HUES64 (cell line): ENCODE measurements around the gene ICAM2.
A peak's percentile ranks its signal among the peaks of the same experiment; 100 is the strongest.

Experiments
- H3K27ac ChIP-seq: 2 replicates; pipeline ENCODE4 v1.7.0; 2013; ENCODE audit warnings: low read depth, low read length, inconsistent platforms
- H3K27me3 ChIP-seq: 2 replicates; pipeline ENCODE4 v1.6.1; 2013; ENCODE audit warnings: mild to moderate bottlenecking, low read length; ENCODE audit not compliant: insufficient read depth
- H3K36me3 ChIP-seq: 2 replicates; pipeline ENCODE4 v1.6.1; 2013; ENCODE audit warnings: mild to moderate bottlenecking, low read length; ENCODE audit not compliant: insufficient read depth
- H3K4me1 ChIP-seq: 2 replicates; pipeline ENCODE4 v1.6.1; 2013; ENCODE audit warnings: mild to moderate bottlenecking, low read length, moderate library complexity; ENCODE audit not compliant: insufficient read depth
- H3K4me3 ChIP-seq: 2 replicates; pipeline ENCODE4 v1.5.1; 2013; ENCODE audit warnings: mild to moderate bottlenecking, low read length, moderate library complexity
- H3K9ac ChIP-seq: 2 replicates; pipeline ENCODE4 v1.6.1; 2013; ENCODE audit warnings: mild to moderate bottlenecking, low read depth, low read length
- H3K9me3 ChIP-seq: 2 replicates; pipeline ENCODE4 v1.6.1; 2013; ENCODE audit warnings: low read depth, low read length; ENCODE audit not compliant: insufficient read depth
- WGBS: fragments of 150-250, 120-280 bp; methylation state at CpG from one replicate; pipeline ENCODE4 v1.1.7; 2013; ENCODE audit warnings: missing lambda C conversion rate; 5-methylcytosine and 5-hydroxymethylcytosine counted together

ICAM2 gene

DNA sequence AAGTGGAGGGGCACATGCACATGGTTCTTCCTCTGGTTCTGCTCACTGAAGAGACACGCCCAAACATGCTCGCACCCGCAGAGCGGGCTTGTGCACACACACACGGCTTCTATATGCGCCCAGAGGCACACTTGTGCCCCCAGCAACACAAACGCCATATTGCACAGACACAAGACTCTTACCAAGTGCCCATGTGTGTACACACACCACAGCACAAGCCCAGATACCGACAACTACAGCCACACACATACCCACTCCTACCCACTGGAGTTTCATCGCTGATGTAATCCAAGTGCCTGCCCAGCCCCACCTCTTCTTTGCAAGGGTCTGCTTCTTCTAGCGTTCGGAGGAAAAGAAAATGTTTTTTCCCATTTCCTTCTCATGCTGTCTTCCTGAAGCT is 28.8 kb downstream of the ICAM2 start:
- H3K36me3 ChIP-seq: no peaks in the 10 kb centered on the region
- 92% methylated on average over 11 of the region's 11 CpGs for WGBS
- peaks cover 27% of the 10 kb centered on the region for H3K27me3 ChIP-seq
- H3K27ac ChIP-seq: no peak overlapping the region
- no peak overlapping the region for H3K9ac ChIP-seq
- H3K4me1 ChIP-seq: peaks cover 6% of the 10 kb centered on the region
- H3K9me3 ChIP-seq: no peaks in the 10 kb centered on the region
- H3K4me3 ChIP-seq: no peak overlapping the region

DNA sequence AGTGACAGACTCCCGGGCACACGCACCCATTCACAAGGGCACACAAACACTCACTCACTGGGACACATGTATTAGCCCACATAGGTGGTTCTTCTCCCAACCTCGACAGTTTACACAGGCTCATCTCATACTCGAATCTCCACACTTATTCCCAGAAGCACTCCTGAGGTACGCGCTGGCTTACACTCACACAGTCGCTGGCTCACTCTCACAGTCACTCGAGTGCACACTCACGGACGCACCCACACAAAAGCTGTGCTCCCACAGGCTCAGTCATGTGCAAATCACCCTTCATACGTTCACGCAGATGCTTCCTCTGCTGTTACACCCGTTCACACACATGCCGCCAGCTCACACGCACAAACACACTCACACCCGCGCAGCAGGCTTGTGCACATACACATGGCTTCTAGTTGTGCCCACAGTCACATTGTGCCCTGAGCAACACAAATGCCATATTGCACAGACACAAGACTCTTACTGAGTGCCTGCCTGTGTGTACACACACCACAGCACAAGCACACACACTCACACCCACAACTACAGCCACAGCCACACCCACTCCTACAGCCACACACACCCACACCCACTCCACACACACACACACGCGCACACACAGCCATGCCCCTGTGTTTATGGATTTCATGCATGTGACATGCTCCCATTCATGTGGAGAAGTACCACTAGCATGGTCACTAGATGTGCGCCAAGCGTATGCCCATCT is 30.6 kb downstream of the ICAM2 start:
- H3K4me3 ChIP-seq: no peak overlapping the region
- H3K27me3 ChIP-seq: peaks cover 24% of the 10 kb centered on the region
- no peaks in the 10 kb centered on the region for H3K36me3 ChIP-seq
- 90% methylated on average over 21 of the region's 21 CpGs for WGBS
- no peak overlapping the region for H3K27ac ChIP-seq
- no peaks in the 10 kb centered on the region for H3K9me3 ChIP-seq
- peaks cover 6% of the 10 kb centered on the region for H3K4me1 ChIP-seq
- no peak overlapping the region for H3K9ac ChIP-seq

DNA sequence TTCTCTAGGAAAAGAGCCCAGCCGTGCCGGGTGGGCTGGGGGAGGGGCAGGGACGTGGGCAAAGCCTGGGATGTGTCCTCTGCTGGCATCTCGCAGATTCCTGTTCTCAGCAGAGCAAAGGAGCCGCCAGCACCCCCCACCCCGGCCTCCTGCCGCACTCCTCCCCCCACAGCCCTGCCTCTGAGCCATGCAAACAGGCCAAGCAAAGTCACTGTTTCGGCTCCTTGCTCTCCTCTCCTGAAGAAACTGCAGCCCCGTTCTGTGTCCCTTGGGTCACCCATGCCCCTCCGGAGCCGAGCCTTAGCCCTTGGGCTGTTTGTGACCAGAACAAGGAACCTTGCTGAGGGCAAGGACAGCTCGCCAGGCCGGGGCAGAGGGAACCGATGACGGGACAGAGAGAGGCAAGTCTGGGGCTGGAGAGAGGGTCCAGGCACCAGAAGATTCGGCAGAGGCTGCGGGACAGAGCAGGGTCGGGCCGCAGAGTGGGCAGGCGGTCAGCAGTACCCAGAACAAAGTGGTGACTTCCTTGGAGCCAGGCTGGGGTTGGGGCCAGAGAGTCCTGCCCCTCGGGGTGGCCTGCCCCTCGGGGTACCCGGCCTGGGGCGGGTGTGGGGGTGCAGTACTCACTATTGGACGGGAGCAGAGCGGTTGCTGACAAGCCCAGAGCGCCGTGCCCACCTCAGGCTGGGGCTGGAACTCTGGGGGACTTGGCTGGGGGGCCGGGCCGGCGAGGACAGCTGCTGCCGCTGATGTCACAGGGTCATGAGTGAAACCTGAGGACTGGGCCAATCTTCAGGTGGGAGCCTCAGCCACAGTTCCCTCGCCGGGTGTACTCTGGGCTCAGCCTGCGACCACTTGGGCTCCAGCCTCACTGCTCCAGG is 31.5 kb downstream of the ICAM2 start:
- Histone ChIP-seq H3K27me3 (peaks cover 21% of the 10 kb centered on the region), H3K4me3 (no peak overlapping the region), H3K9me3 (no peaks in the 10 kb centered on the region), H3K4me1 (peaks cover 6% of the 10 kb centered on the region), H3K9ac (peak overlapping the region; percentile 52; the same call in 1 of the 2 replicates), H3K27ac (peak overlapping the region; percentile 55; the same call in 1 of the 2 replicates), H3K36me3 (no peaks in the 10 kb centered on the region)
- 35% methylated on average over 35 of the region's 35 CpGs for WGBS

DNA sequence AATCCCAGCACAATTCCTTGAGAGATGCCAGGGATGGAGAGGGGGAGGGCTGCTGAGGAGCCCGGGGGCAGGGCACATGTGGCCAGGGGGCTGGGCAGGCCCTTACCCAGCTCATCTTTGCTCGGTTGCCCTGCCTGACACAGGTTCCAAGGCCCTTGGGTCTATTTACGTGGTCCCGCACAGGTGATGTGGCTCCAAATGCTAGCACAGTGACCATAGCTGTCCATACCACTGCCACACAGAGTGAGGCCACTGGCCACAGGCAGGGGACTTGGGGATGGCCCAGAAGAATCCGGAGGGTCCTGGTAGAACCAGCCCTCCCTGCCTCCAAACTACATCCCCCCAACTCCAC is 32.3 kb downstream of the ICAM2 start:
- 92% methylated on average over 5 of the region's 5 CpGs for WGBS
- H3K27ac ChIP-seq: no peak overlapping the region
- H3K9ac ChIP-seq: no peak overlapping the region
- peaks cover 15% of the 10 kb centered on the region for H3K27me3 ChIP-seq
- peaks cover 6% of the 10 kb centered on the region for H3K4me1 ChIP-seq
- H3K36me3 ChIP-seq: no peaks in the 10 kb centered on the region
- no peaks in the 10 kb centered on the region for H3K9me3 ChIP-seq
- H3K4me3 ChIP-seq: no peak overlapping the region

DNA sequence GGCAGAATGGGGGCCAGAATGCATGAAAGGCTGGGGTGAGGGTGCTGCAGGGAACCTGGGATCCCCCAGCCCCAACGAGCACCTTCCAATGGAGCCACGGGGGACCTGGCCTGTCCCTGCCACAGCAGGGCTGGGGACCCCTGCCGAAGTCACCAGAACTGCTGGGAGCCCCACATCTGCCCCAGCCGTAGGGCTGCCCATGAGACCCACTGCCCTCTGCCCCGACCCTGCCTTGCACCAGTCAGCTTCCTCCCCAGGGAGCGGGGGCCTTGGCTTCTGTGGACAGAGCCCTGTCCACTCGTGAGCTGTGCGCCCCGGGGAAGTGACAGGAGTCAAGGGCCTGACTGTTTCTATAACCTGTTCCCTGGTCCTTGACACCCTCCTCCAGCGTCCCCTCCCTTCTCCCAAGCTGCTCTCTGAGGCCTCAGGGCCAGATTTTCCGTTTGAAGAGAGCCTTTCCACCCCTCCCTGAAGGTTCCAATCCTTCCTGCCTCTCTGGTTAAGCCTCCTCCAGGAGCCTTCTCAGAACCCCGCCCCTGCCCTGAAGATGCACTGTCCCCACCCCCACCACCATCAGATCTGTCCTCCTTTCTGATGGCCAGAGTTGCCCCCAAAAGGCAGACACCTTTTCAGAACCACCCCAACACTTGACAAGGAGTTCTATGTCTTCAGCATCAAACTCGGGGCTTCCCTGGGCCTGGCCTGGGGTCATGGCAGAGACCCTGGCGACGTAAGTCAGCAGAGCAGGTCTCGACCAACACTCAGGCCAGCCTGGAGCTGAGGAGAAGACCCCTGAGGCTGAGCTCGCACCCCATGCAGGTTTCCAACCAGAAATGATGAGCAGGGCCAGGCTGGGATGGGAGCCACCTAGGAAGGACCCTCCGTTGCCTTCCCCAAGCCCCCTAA is 33.0 kb downstream of the ICAM2 start:
- WGBS: 83% methylated on average over 18 of the region's 18 CpGs
- no peak overlapping the region for H3K9ac ChIP-seq
- no peak overlapping the region for H3K4me3 ChIP-seq
- no peaks in the 10 kb centered on the region for H3K9me3 ChIP-seq
- H3K36me3 ChIP-seq: no peaks in the 10 kb centered on the region
- no peak overlapping the region for H3K27ac ChIP-seq
- H3K27me3 ChIP-seq: peaks cover 11% of the 10 kb centered on the region
- peaks cover 6% of the 10 kb centered on the region for H3K4me1 ChIP-seq

DNA sequence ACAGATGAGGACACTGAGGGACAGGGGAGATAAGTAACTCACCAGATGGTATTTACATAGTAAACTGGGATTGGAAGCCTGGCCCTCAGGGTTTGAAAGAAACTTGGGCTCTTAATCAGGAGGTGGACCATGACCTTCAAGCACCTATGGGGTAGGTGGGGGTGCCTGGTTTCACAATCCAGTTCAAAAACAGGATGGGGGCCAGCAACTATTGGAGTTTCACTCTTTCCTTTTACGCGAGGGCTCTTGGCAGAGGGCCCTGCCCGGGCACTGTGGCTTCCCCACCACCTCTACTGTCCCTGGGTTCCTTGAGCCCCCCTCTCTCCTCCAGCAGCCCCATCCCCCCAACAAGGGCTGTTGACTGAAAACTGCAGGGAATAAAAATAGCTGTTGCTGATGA is 33.6 kb downstream of the ICAM2 start:
- peaks cover 5% of the 10 kb centered on the region; the same call in 1 of the 2 replicates for H3K27me3 ChIP-seq
- H3K9me3 ChIP-seq: peaks cover 3% of the 10 kb centered on the region; the same call in 1 of the 2 replicates
- H3K4me3 ChIP-seq: no peak overlapping the region
- 83% methylated on average over 3 of the region's 3 CpGs for WGBS
- no peaks in the 10 kb centered on the region for H3K36me3 ChIP-seq
- H3K27ac ChIP-seq: no peak overlapping the region
- H3K4me1 ChIP-seq: peaks cover 6% of the 10 kb centered on the region
- no peak overlapping the region for H3K9ac ChIP-seq

DNA sequence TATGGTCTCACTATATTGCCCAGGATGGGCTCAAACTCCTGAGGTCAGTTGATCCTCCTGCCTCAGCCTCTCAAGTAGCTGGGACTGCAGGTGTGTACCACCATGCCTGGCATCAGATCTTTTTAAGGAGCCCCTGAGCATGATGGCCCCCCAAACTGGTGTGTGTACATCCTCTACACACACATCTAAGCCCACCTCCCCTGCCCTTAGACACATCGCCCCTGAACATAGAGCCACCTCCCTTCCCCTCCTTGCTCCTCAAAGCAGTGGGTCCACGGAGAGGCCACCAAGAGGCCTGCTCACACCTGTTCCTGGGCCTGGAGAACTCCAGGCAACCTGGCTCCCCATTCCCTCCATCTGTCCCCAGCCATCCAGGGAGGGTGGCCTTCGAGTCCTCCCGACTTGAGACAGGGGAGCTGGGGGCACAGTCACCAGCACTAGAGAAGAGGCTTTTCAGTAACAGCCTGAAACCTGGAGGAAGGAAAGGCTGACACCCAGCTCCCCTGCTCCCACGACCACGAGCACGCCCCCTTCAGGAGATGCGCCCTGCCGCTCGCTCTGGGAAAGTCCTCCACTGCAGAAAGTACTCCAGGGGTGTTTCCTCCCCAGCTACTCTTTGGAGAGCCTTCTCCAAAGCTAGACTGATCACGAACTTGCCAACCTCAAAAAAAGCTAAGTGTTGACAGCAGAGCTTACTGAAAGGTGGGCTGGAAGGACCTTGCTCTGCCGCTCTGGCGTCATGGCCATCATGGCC is 34.9 kb downstream of the ICAM2 start:
- Histone ChIP-seq H3K9me3 (peaks cover 5% of the 10 kb centered on the region; the same call in 1 of the 2 replicates), H3K4me1 (peaks cover 6% of the 10 kb centered on the region), H3K36me3 (no peaks in the 10 kb centered on the region), H3K9ac (no peak overlapping the region), H3K27ac (no peak overlapping the region), H3K27me3 (peaks cover 4% of the 10 kb centered on the region; the same call in 1 of the 2 replicates), H3K4me3 (no peak overlapping the region)
- WGBS: 83% methylated on average over 13 of the region's 13 CpGs

DNA sequence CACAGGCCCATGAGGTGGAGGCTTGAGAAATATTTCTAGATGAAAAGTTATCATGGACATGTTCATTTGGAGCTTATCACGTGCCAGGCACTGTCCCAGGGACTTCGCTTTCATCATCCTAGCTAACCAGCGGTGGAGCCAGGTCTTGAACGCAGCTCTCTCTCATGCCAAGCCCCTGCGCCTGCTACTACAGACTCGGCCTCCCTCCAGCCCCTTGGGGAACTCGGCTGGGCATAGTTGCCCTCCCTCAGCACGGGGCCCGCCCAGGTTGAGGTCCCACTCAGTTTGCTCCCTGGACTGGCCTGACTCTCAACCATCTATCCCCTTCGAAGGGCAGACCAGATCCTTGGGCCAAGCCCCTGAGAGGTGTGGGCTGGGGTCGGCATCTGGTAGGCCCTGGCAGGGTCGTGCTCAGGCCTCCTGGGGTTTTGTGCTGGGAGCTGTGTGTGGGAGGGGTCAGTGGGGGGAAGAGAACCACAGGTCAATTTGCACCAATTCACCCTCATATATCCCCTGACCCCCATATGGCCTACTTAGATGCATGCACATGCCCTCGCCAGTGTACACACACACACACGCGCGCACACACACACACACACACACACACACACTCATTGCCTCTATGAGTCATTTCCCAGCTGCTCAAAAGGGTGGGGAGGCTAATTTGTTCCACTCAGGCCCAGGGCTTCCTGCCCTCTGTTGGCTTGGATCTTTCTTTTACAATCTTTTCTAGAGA is 35.6 kb downstream of the ICAM2 start:
- Histone ChIP-seq H3K9ac (no peak overlapping the region), H3K9me3 (peaks cover 5% of the 10 kb centered on the region; the same call in 1 of the 2 replicates), H3K36me3 (no peaks in the 10 kb centered on the region), H3K4me1 (peaks cover 6% of the 10 kb centered on the region), H3K27me3 (peaks cover 4% of the 10 kb centered on the region; the same call in 1 of the 2 replicates), H3K4me3 (no peak overlapping the region), H3K27ac (no peak overlapping the region)
- WGBS: 88% methylated on average over 16 of the region's 16 CpGs

DNA sequence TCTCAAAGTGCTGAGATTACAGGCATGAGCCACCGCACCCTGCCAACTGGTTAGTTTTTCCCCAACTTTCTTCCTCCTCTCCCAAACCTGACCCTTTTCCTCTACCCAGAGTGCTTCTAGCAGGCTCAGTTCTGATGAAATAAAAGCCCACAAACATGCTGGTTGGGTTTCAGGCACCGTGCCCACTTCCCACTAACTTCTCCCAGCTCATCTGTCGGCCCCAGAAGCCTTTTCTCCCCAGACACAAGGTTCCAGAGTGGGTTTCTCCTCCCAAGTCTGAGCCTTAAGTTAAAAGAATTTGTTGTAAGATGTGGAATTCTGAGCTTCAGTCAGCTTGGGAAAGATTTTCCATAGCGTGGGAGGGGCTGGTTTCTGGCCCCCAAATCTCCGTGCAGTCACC is 36.2 kb downstream of the ICAM2 start:
- Histone ChIP-seq H3K9me3 (peaks cover 5% of the 10 kb centered on the region; the same call in 1 of the 2 replicates), H3K4me3 (no peak overlapping the region), H3K4me1 (peaks cover 6% of the 10 kb centered on the region), H3K27ac (no peak overlapping the region), H3K9ac (no peak overlapping the region), H3K27me3 (peaks cover 4% of the 10 kb centered on the region; the same call in 1 of the 2 replicates), H3K36me3 (no peaks in the 10 kb centered on the region)
- 95% methylated on average over 5 of the region's 5 CpGs for WGBS

DNA sequence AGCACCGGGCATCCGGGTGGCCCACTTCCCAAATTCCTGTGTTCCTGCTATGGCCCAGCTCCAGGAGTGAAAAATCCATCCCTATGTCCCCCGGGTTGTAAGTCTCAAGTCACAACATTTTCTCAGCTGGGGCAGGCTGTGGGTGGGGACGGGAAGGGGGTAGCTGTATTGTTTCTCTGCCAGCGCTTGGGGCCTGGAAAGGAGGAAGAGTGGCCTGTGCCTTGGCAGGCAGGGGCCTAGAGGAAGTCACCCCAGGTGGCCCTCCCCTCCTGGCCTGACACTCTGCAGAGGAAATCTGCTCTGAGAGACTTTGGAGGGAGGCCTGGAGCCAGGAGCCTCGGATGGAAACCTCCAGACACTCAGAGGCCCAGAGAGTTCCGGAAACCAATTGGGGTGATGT is 37.1 kb downstream of the ICAM2 start:
- Histone ChIP-seq H3K27me3 (no peaks in the 10 kb centered on the region), H3K27ac (no peak overlapping the region), H3K9me3 (peaks cover 5% of the 10 kb centered on the region; the same call in 1 of the 2 replicates), H3K9ac (no peak overlapping the region), H3K4me1 (no peaks in the 10 kb centered on the region), H3K4me3 (no peak overlapping the region), H3K36me3 (no peaks in the 10 kb centered on the region)
- WGBS: 84% methylated on average over 7 of the region's 7 CpGs
